Heart right ventricle (tissue), 16 donors: Measurements from ENCODE around the gene DOCK3. TPM values are rescaled to one million over a fixed set of nuclear protein-coding genes. Genes with fewer than 3 reads are reported as not detected.

Source experiments
- ATAC-seq, 8 donors: fragments of 200-7000 bp; cut with Tn5 transposase; one replicate each; pipeline ENCODE4 v1.9.1; 2020; ENCODE audit warnings: mild to moderate bottlenecking in 8 of 8, moderate library complexity in 8 of 8, moderate number of reproducible peaks in 1 of 8
- DNase-seq, 2 donors: peaks; one replicate each; pipeline ENCODE4 v3.0.0-alpha.2; 2020
- H3K27ac ChIP-seq, 10 donors: fragments of 200-600 bp; sonication (generic) in 2 of 10; one replicate each; pipeline versions ENCODE4 v1.5.0 to v1.8.0; 2020 to 2022; ENCODE audit warnings: mild to moderate bottlenecking in 3 of 10
- H3K27me3 ChIP-seq, 7 donors: fragments of 200-600 bp; one replicate each; pipeline ENCODE4 v1.8.0; 2021 to 2022; ENCODE audit warnings: mild to moderate bottlenecking in 2 of 7
- H3K36me3 ChIP-seq, 9 donors: fragments of 200-600 bp; sonication (generic) in 1 of 9; one replicate each; pipeline versions ENCODE4 v1.5.0 to v1.8.0; 2020 to 2022; ENCODE audit warnings: mild to moderate bottlenecking in 2 of 9
- H3K4me1 ChIP-seq, 9 donors: fragments of 200-600 bp; sonication (generic) in 1 of 9; one replicate each; pipeline versions ENCODE4 v1.5.0 to v1.8.0; 2020 to 2022; ENCODE audit warnings: mild to moderate bottlenecking in 4 of 9
- H3K4me3 ChIP-seq, 10 donors: fragments of 200-600 bp; sonication (generic) in 2 of 10; one replicate each; pipeline versions ENCODE4 v1.5.0 to v1.8.0; 2020 to 2022; ENCODE audit warnings: mild to moderate bottlenecking in 7 of 10, moderate library complexity in 2 of 10
- H3K9me3 ChIP-seq, 11 donors: fragments of 200-600 bp in 10 of 11; sonication (generic) in 2 of 11; one replicate each; pipeline versions ENCODE4 v1.5.0 to v1.8.0; 2013 to 2022; ENCODE audit warnings: mild to moderate bottlenecking in 2 of 11, control low read depth in 1 of 11, moderate library complexity in 1 of 11
- CTCF ChIP-seq, 9 donors: fragments of 200-600 bp; sonication (generic) in 2 of 9; IDR thresholded peaks; one replicate each; pipeline versions ENCODE4 v1.5.0 to v1.8.0; 2021 to 2022; ENCODE audit warnings: antibody characterized with exemption in 9 of 9, mild to moderate bottlenecking in 5 of 9, moderate library complexity in 1 of 9
- WGBS, 2 donors: extraction: QIAGEN DNeasy Blood & Tissue Kit; methylation state at CpG; one replicate each; pipeline ENCODE4 v1.1.7; 2013; ENCODE audit warnings: inconsistent platforms in 1 of 2; 5-methylcytosine and 5-hydroxymethylcytosine counted together
- intact Hi-C, 10 donors: fragments of 100-400 bp; cut with DNase I; formaldehyde crosslinking; loops; one replicate each; pipeline versions ENCODE4 v1.11.1 to v1.14.2; 2022
- polyA plus RNA-seq, 2 donors: library from polyadenylated mRNA; stranded (reverse); fragments of 200-250 nt; gene quantifications; one replicate each; pipeline ENCODE4 v1.2.3, GENCODE V29; 2013
- total RNA-seq, 10 donors: library from RNA; stranded (reverse); fragmentation: NEBNext Ultra II Directional in 3 of 10; extraction: Animal tissue kit (Norgen Biotek cat#: 25700) in 3 of 10; gene quantifications; one replicate each; pipeline versions ENCODE4 v1.2.1 to v1.2.4, GENCODE V29; 2021 to 2023
- donor health status: Arrhythmogenic right ventricular cardiomyopathy.
- donor health status: ischemic (EF 13 %, LVEDD 7.1; RV severe dilation, severe dysfunction).
- donor health status: healthy with polysubstance abuse.
- donor health status: DM: no; HTN: yes; CAD: no.
- donor health status: DM: no; HTN: no; CAD: no.
- donor health status: ischemic (EF 25% LVEDD 6.9; RV normal size, moderate dysfunction).
- donor health status: ischemic (EF 25% LVEDD 5.7; RV mildly dilated, moderate dysfunction).
- donor health status: healthy.
- donor health status: DM: yes; HTN: yes; CAD: no.
- donor health status: Ischemic cardiomyopathy.
- donor health status: ischemic (EF 35%, LVEDD 5.7; RV mildly dilated, moderate dysfunction).
- donor health status: nonischemic (EF 11% LVEDD 7.7; RV severe dilation, severe dysfunction).
- donor health status: DM: yes; HTN: yes; CAD: no.
- donor health status: PGD.
- donor health status: ischemic (EF 29% LVEDD 5.4; RV normal size, mild dysfunction).
- donor health status: nonischemic (EF 23%, LVEDD 6.1; RV moderate dilation, normal function).

Gene DOCK3
- total and polyA plus RNA-seq, 12 donors = 1.2 to 6.6 (median 4.7) TPM

GRCh38 chr3:50637945-50638344, 36.8 kb upstream of the DOCK3 start:
- ATAC-seq (peak in 5 of 8 donors; percentile 11 to 46 (median 27)), DNase-seq (no peak)
- Histone ChIP-seq H3K4me3 (no peak overlapping the region), H3K27me3 (no peaks in the 10 kb centered on the region), H3K4me1 (peaks cover 10 to 70% (median 46%) of the 10 kb centered on the region in 9 donors), H3K36me3 (peaks cover 0 to 44% (median 7%) of the 10 kb centered on the region in 9 donors), H3K9me3 (no peaks in the 10 kb centered on the region), H3K27ac (peak overlapping the region in 9 of 10 donors; percentile 32 to 76 (median 68))
- intact Hi-C loops = no loop called here
- TF ChIP-seq CTCF (IDR thresholded peaks at IDR 0.05) = no peak
- 62 to 67% methylated on average over 3 of the region's 3 CpGs for WGBS, 2 donors

- TF ChIP-seq CTCF (IDR thresholded peaks at IDR 0.05) = no peak
- Histone ChIP-seq H3K4me3 (no peak overlapping the region), H3K27ac (peak overlapping the region in 9 of 10 donors; percentile 12 to 76 (median 68)), H3K36me3 (peaks cover 0 to 55% (median 7%) of the 10 kb centered on the region in 9 donors), H3K4me1 (peaks cover 21 to 70% (median 52%) of the 10 kb centered on the region in 9 donors), H3K27me3 (no peaks in the 10 kb centered on the region), H3K9me3 (no peaks in the 10 kb centered on the region)
- ATAC-seq (peak in 7 of 8 donors; percentile 18 to 53 (median 50)), DNase-seq (no peak)
- 41 to 68% methylated on average over 6 of the region's 6 CpGs for WGBS, 2 donors
- intact Hi-C loops = no loop called here
Observed at GRCh38 chr3:50639055-50639494, 35.7 kb upstream of the DOCK3 start.

GRCh38 chr3:50642382-50642781, 32.3 kb upstream of the DOCK3 start:
- peak overlapping the region in 2 of 10 donors; percentile 52 to 88 for H3K27ac ChIP-seq
- peaks cover 21 to 79% (median 54%) of the 10 kb centered on the region in 9 donors for H3K4me1 ChIP-seq
- no peak overlapping the region for H3K4me3 ChIP-seq
- ATAC-seq (no peak), DNase-seq (no peak)
- 93 to 97% methylated on average over 1 of the region's 1 CpG for WGBS, 2 donors
- H3K36me3 ChIP-seq = peaks cover 0 to 82% (median 22%) of the 10 kb centered on the region in 9 donors
- intact Hi-C loops = no loop called here
- no peak for TF ChIP-seq CTCF (IDR thresholded peaks at IDR 0.05)
- H3K9me3 ChIP-seq = no peaks in the 10 kb centered on the region
- H3K27me3 ChIP-seq = no peaks in the 10 kb centered on the region

DNA sequence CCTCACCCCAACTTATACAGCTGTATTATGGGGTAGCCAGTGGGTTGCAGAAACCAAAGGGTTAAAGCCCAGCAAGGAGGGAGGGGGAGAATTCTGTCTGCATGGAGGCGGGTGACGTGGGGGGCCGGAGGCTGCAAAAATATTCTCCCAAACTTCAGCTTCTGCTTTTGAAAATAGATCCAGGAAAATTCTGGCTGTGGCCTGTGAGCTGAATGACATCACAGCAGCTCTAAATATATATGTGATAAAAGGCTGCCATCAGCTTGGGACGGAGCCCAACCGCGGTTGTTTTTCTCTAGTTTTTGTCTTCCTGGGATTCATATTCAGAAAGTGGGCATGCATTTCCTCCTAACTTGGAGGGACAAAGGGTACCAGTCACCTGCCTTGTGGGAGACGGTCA, 30.2 kb upstream of the DOCK3 start:
- DNase-seq (peak in 1 of 2 donors; percentile 41), ATAC-seq (peak in 3 of 8 donors; percentile 25 to 39 (median 26))
- H3K27me3 ChIP-seq = no peaks in the 10 kb centered on the region
- H3K4me3 ChIP-seq = no peak overlapping the region
- H3K27ac ChIP-seq = peak overlapping the region; percentile 48 to 89 (median 80)
- 11 to 28% methylated on average over 7 of the region's 7 CpGs for WGBS, 2 donors
- H3K9me3 ChIP-seq = no peaks in the 10 kb centered on the region
- peaks cover 0 to 98% (median 30%) of the 10 kb centered on the region in 9 donors for H3K36me3 ChIP-seq
- peaks cover 5 to 79% (median 51%) of the 10 kb centered on the region in 9 donors for H3K4me1 ChIP-seq
- intact Hi-C loops = no loop called here
- TF ChIP-seq CTCF (IDR thresholded peaks at IDR 0.05) = no peak
